ENCODE data around the gene MEIS1. TPM values are rescaled to one million over a fixed set of nuclear protein-coding genes. Genes with fewer than 3 reads are reported as not detected.

Gene MEIS1
- total RNA-seq, 3 donors from 2014 or later (not counting 1 experiment from before 2014, with no cell fraction given): 2.0 to 5.4 (median 3.6) TPM

DNA sequence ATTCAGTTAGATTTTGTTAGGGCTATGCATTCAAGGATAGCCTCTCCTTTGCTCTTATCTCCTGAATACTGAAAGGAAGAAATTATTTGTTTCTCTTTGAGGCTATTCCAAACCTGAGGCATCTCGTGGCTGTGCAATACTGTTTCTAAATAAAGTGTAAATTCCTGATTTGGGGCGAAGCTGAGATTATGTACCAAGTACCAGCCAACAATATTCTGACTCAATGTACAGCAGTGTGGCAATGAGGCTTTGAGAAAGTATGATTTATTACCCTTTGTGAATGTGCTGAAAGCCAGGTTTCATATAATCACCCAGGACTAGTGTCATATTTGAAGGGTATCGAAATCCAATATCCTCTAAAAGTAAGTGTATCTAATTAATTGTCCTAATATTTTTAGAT, 113.5 kb downstream of the MEIS1 start:
- H3K27me3 ChIP-seq (ENCODE audit: control insufficient read depth, insufficient read depth, low read length): no peaks in the 10 kb centered on the region
- no peaks in the 10 kb centered on the region for H3K36me3 ChIP-seq (ENCODE audit: control insufficient read depth, insufficient read depth, low read length)
- no peak overlapping the region for H3K27ac ChIP-seq (ENCODE audit: low read length)
- H3K4me3 Mint-ChIP-seq: no peak overlapping the region
- H3K36me3 Mint-ChIP-seq: no peaks in the 10 kb centered on the region
- 83% methylated on average over 2 of the region's 3 CpGs for WGBS (ENCODE audit: insufficient coverage)
- ATAC-seq (no peak), DNase-seq (no peak)
- no peaks in the 10 kb centered on the region for H3K4me1 Mint-ChIP-seq
- H3K9me3 ChIP-seq (ENCODE audit: control insufficient read depth, insufficient read depth, low read length): no peaks in the 10 kb centered on the region
- no peak overlapping the region for H3K27ac Mint-ChIP-seq
- no peak for TF ChIP-seq CTCF (IDR thresholded peaks at IDR 0.05)
- no peaks in the 10 kb centered on the region for H3K27me3 Mint-ChIP-seq (ENCODE audit: low read depth in 2 of 2)
- H3K9me3 Mint-ChIP-seq: no peaks in the 10 kb centered on the region
- intact Hi-C loops (cut with micrococcal nuclease): no loop called here
- no peaks in the 10 kb centered on the region for H3K4me1 ChIP-seq (ENCODE audit: control insufficient read depth, insufficient read depth, low read length)
- H3K4me3 ChIP-seq (ENCODE audit: low read length): no peak overlapping the region

DNA sequence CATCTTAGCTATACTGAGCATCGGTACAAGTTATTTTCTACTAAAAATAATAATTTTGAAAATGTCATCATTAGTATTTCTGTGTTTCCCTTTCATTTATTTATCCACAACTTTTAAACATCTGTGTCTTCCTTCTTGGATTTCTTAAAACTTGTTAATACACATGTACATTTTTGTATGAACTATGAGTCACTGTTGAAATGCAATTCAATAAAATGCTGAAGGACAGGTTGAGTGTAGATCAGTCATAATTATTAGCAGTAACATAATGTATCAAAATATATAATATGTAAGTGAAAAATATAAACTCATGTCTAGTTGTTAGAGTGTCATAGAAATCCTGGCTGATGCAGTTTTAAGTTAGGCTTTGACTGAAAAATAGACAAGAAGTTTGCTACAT, 115.9 kb downstream of the MEIS1 start:
- no peaks in the 10 kb centered on the region for H3K27me3 ChIP-seq (ENCODE audit: control insufficient read depth, insufficient read depth, low read length)
- Mint-ChIP-seq H3K4me1 (peaks cover 6 to 9% of the 10 kb centered on the region in 2 donors), H3K27me3 (ENCODE audit: low read depth in 2 of 2) (peaks cover 0 to 6% of the 10 kb centered on the region in 2 donors), H3K27ac (no peak overlapping the region), H3K36me3 (no peaks in the 10 kb centered on the region), H3K9me3 (no peaks in the 10 kb centered on the region), H3K4me3 (no peak overlapping the region)
- ATAC-seq (no peak), DNase-seq (no peak)
- TF ChIP-seq CTCF (IDR thresholded peaks at IDR 0.05): no peak
- H3K4me3 ChIP-seq (ENCODE audit: low read length): no peak overlapping the region
- no peaks in the 10 kb centered on the region for H3K9me3 ChIP-seq (ENCODE audit: control insufficient read depth, insufficient read depth, low read length)
- no peaks in the 10 kb centered on the region for H3K4me1 ChIP-seq (ENCODE audit: control insufficient read depth, insufficient read depth, low read length)
- H3K36me3 ChIP-seq (ENCODE audit: control insufficient read depth, insufficient read depth, low read length): no peaks in the 10 kb centered on the region
- intact Hi-C loops (cut with micrococcal nuclease): no loop called here
- WGBS (ENCODE audit: insufficient coverage): no CpG with 5 or more reads among the region's 1 CpG
- no peak overlapping the region for H3K27ac ChIP-seq (ENCODE audit: low read length)

DNA sequence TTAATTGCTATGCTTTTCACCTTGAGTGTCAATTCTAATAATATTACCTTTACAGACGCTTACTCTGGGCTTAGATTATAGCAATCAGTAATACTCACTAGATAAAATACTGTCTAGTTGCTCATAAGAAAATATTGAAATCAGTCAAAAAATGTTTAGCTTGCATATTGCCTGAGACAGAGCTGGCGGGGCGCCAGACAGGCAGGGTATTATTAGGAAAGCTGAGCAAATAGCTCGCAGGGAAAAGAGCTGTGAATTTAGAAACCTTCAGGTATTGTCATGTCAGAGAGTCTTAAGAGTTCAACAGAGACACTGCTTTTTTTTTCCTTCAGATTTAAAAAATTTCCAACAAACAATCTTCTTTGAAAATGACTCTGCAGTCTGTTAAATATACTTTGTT, 118.4 kb downstream of the MEIS1 start:
- Histone ChIP-seq H3K27me3 (ENCODE audit: control insufficient read depth, insufficient read depth, low read length) (no peaks in the 10 kb centered on the region), H3K4me1 (ENCODE audit: control insufficient read depth, insufficient read depth, low read length) (no peaks in the 10 kb centered on the region), H3K36me3 (ENCODE audit: control insufficient read depth, insufficient read depth, low read length) (no peaks in the 10 kb centered on the region), H3K4me3 (ENCODE audit: low read length) (no peak overlapping the region), H3K27ac (ENCODE audit: low read length) (no peak overlapping the region), H3K9me3 (ENCODE audit: control insufficient read depth, insufficient read depth, low read length) (no peaks in the 10 kb centered on the region)
- intact Hi-C loops (cut with micrococcal nuclease): no loop called here
- Mint-ChIP-seq H3K27me3 (ENCODE audit: low read depth in 2 of 2) (peaks cover 3 to 7% of the 10 kb centered on the region in 2 donors), H3K27ac (no peak overlapping the region), H3K36me3 (no peaks in the 10 kb centered on the region), H3K9me3 (no peaks in the 10 kb centered on the region), H3K4me3 (no peak overlapping the region), H3K4me1 (peaks cover 13 to 17% of the 10 kb centered on the region in 2 donors)
- 79% methylated on average over 3 of the region's 4 CpGs for WGBS (ENCODE audit: insufficient coverage)
- TF ChIP-seq CTCF (IDR thresholded peaks at IDR 0.05): no peak
- ATAC-seq (no peak), DNase-seq (no peak)

- Mint-ChIP-seq H3K9me3 (no peaks in the 10 kb centered on the region), H3K4me1 (peaks cover 13 to 17% of the 10 kb centered on the region in 2 donors), H3K4me3 (peak overlapping the region; percentile 82), H3K36me3 (no peaks in the 10 kb centered on the region), H3K27me3 (ENCODE audit: low read depth in 2 of 2) (peaks cover 3 to 7% of the 10 kb centered on the region in 2 donors), H3K27ac (peak overlapping the region; percentile 37 to 39)
- TF ChIP-seq CTCF (IDR thresholded peaks at IDR 0.05): no peak
- Histone ChIP-seq H3K4me3 (ENCODE audit: low read length) (no peak overlapping the region), H3K27me3 (ENCODE audit: control insufficient read depth, insufficient read depth, low read length) (no peaks in the 10 kb centered on the region), H3K4me1 (ENCODE audit: control insufficient read depth, insufficient read depth, low read length) (no peaks in the 10 kb centered on the region), H3K36me3 (ENCODE audit: control insufficient read depth, insufficient read depth, low read length) (no peaks in the 10 kb centered on the region), H3K9me3 (ENCODE audit: control insufficient read depth, insufficient read depth, low read length) (no peaks in the 10 kb centered on the region), H3K27ac (ENCODE audit: low read length) (no peak overlapping the region)
- DNase-seq: no peak
- intact Hi-C loops (cut with micrococcal nuclease): no loop called here
- no peak for ATAC-seq
- whole genome bisulfite sequencing (ENCODE audit: insufficient coverage): no CpG with 5 or more reads among the region's 4 CpGs
Measured at GRCh38 chr2:66555091-66555490, 120.2 kb downstream of the MEIS1 start.

Data from natural killer cell (primary cell).